Gastroesophageal sphincter (tissue), 3 donors: ENCODE results near the gene HIRA.

Source experiments
- CTCF ChIP-seq, 4 experiments: fragments of 200-600 bp in 2 of 4; fragments of 450-650 bp in 2 of 4; sonication (generic) in 1 of 4; IDR thresholded peaks; one replicate each; pipeline ENCODE4 v1.5.1; 2017 to 2019; ENCODE audit warnings: antibody characterized with exemption in 4 of 4, mild to moderate bottlenecking in 2 of 4, moderate library complexity in 2 of 4
- POLR2A ChIP-seq, 2 donors: fragments of 450-650 bp; IDR thresholded peaks; one replicate each; pipeline ENCODE4 v1.6.1; 2017; ENCODE audit warnings: antibody characterized with exemption in 2 of 2, mild to moderate bottlenecking in 2 of 2, moderate library complexity in 1 of 2

GRCh38 chr22:19450363-19451175, 19.0 kb upstream of the HIRA start:
- TF ChIP-seq POLR2A (IDR thresholded peaks at IDR 0.05): no peak
- TF ChIP-seq CTCF (IDR thresholded peaks at IDR 0.05): no peak
